Neural cell (in vitro differentiated cells): ENCODE data around the gene PARK7. TPM values are rescaled to one million over a fixed set of nuclear protein-coding genes. Genes with fewer than 3 reads are reported as not detected.

ENCODE experiments used
- H2AFZ ChIP-seq: fragments of 200-600, 300-800 bp; sonication (generic), shearing (Covaris generic); 2 replicates; pipeline ENCODE4 v1.6.0; 2014; ENCODE audit warnings: low read depth, mild to moderate bottlenecking, antibody characterized with exemption, low read length, moderate library complexity
- H3F3A ChIP-seq: fragments of 200-600 bp; shearing (Covaris generic); 2 replicates; pipeline ENCODE4 v1.6.1; 2016; ENCODE audit warnings: mild to moderate bottlenecking, moderate library complexity, mixed read lengths, antibody characterized with exemption, low read length; ENCODE audit not compliant: insufficient read depth, poor library complexity, severe bottlenecking
- H3K27ac ChIP-seq: fragments of 200-600, 300-800 bp; sonication (generic), shearing (Covaris generic); 2 replicates; pipeline ENCODE4 v1.5.1; 2014; ENCODE audit warnings: mild to moderate bottlenecking, low read length, moderate library complexity
- H3K27me3 ChIP-seq: fragments of 300-800, 200-600 bp; sonication (generic), shearing (Covaris generic); 2 replicates; pipeline ENCODE4 v1.6.0; 2014; ENCODE audit warnings: mild to moderate bottlenecking, low read depth, low read length, moderate library complexity; ENCODE audit not compliant: insufficient read depth
- H3K36me3 ChIP-seq: fragments of 300-800, 200-600 bp; sonication (generic), shearing (Covaris generic); 2 replicates; pipeline ENCODE4 v1.5.1; 2014; ENCODE audit warnings: mild to moderate bottlenecking, antibody characterized with exemption, low read length, moderate library complexity; ENCODE audit not compliant: insufficient read depth
- H3K4me2 ChIP-seq: fragments of 300-800, 200-600 bp; sonication (generic), shearing (Covaris generic); 2 replicates; pipeline ENCODE4 v1.6.0; 2014; ENCODE audit warnings: mild to moderate bottlenecking, low read length
- H3K4me3 ChIP-seq: fragments of 300-800, 200-600 bp; sonication (generic), shearing (Covaris generic); 2 replicates; pipeline ENCODE4 v1.5.1; 2014; ENCODE audit warnings: mild to moderate bottlenecking, low read length, moderate library complexity
- H3K79me2 ChIP-seq: fragments of 200-600 bp; shearing (Covaris generic); replicated peaks from 2 replicates; pipeline ENCODE4 v1.6.0; 2014; ENCODE audit warnings: mild to moderate bottlenecking, low read length, moderate library complexity; ENCODE audit not compliant: insufficient read depth
- H3K9ac ChIP-seq: fragments of 300-800, 200-600 bp; sonication (generic), shearing (Covaris generic); 2 replicates; pipeline ENCODE4 v1.6.1; 2016; ENCODE audit warnings: mild to moderate bottlenecking, low read length, mixed read lengths
- H3K9me2 ChIP-seq: fragments of 200-600 bp; shearing (Covaris generic); 2 replicates; pipeline ENCODE4 v1.6.1; 2016; ENCODE audit warnings: mild to moderate bottlenecking, low read length, mixed read lengths; ENCODE audit not compliant: insufficient read depth
- H3K9me3 ChIP-seq: fragments of 200-600, 300-800 bp; sonication (generic), shearing (Covaris generic); 2 replicates; pipeline ENCODE4 v1.6.1; 2016; ENCODE audit warnings: mild to moderate bottlenecking, mixed run types, low read length, moderate library complexity, mixed read lengths
- H4K20me1 ChIP-seq: fragments of 200-600 bp; shearing (Covaris generic); 2 replicates; pipeline ENCODE4 v1.6.1; 2016; ENCODE audit warnings: mild to moderate bottlenecking, mixed run types; ENCODE audit not compliant: insufficient read depth
- EP300 ChIP-seq: fragments of 450-650 bp; conservative IDR thresholded peaks from 2 replicates; pipeline ENCODE4 v1.6.1; 2014; ENCODE audit warnings: antibody characterized with exemption, mild to moderate bottlenecking, moderate library complexity; ENCODE audit not compliant: poor library complexity, severe bottlenecking
- EZH2 ChIP-seq: fragments of 200-600, 300-800 bp; shearing (Covaris generic), sonication (generic); IDR thresholded peaks from 2 replicates; pipeline ENCODE4 v1.6.1; 2014; ENCODE audit warnings: antibody characterized with exemption, low read length, borderline replicate concordance, mild to moderate bottlenecking; ENCODE audit not compliant: insufficient read depth, poor library complexity, severe bottlenecking
- MXI1 ChIP-seq: fragments of 450-650 bp; conservative IDR thresholded peaks from 2 replicates; pipeline ENCODE4 v1.6.1; 2014; ENCODE audit warnings: antibody characterized with exemption, mild to moderate bottlenecking; ENCODE audit not compliant: poor library complexity, severe bottlenecking
- POLR2AphosphoS5 ChIP-seq: IDR thresholded peaks from 2 replicates; pipeline ENCODE4 v1.6.1; 2012
- RAD21 ChIP-seq: fragments of 450-650 bp; conservative IDR thresholded peaks from 2 replicates; pipeline ENCODE4 v1.6.1; 2014; ENCODE audit warnings: antibody characterized with exemption, mild to moderate bottlenecking, moderate library complexity
- SMC3 ChIP-seq: fragments of 450-650 bp; conservative IDR thresholded peaks from 2 replicates; pipeline ENCODE4 v1.6.1; 2014; ENCODE audit warnings: antibody characterized with exemption, mild to moderate bottlenecking, moderate library complexity; ENCODE audit not compliant: poor library complexity
- TAF1 ChIP-seq: IDR thresholded peaks from 2 replicates; pipeline ENCODE4 v1.6.1; 2012; ENCODE audit warnings: low read depth
- polyA plus RNA-seq: library from polyadenylated mRNA; depleted of rRNA; stranded (reverse); fragments of >200 nt; gene quantifications from 2 replicates; pipeline ENCODE4 v1.2.3, GENCODE V29; 2014
- TF ChIP-seq, protein P1 (sequence below): IDR thresholded peaks from 2 replicates; pipeline ENCODE4 v1.6.1; 2012; ENCODE audit warnings: borderline replicate concordance
- TF ChIP-seq, protein P2 (sequence below): fragments of 450-650 bp; IDR thresholded peaks from 2 replicates; pipeline ENCODE4 v1.5.1; 2014; ENCODE audit warnings: antibody characterized with exemption, mild to moderate bottlenecking, moderate library complexity; ENCODE audit not compliant: poor library complexity, severe bottlenecking

PARK7 gene
- polyA plus RNA-seq, 1 donor from 2014 or later: 378 TPM

DNA sequence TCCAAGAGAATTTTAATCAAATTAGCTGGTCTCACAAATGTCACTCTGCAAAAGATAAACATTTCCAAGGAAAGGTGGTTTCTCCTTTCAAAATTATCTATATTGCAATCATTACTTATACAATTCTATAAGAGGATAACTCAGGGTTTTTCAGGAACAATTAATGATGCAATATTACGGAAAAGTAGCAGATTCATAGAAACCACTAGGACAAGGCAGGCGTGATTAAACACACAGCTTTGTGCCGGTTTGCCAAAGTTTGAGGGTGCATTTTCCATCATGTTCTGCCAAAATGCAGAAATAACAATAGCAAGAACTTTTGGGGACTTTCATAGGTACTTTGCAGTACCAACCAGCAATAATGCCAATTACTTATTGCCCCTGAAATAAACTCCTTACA lies 21.5 kb upstream of the PARK7 start:
- Histone ChIP-seq H3K79me2 (no peaks in the 10 kb centered on the region), H3F3A (no peaks in the 10 kb centered on the region), H3K36me3 (no peaks in the 10 kb centered on the region), H3K4me3 (no peak overlapping the region), H3K9me3 (no peaks in the 10 kb centered on the region), H3K9me2 (no peaks in the 10 kb centered on the region), H3K27ac (no peak overlapping the region), H3K27me3 (peaks cover 28% of the 10 kb centered on the region), H3K9ac (no peak overlapping the region), H4K20me1 (no peaks in the 10 kb centered on the region), H2AFZ (no peak overlapping the region), H3K4me2 (no peak overlapping the region)
- no peak for TF ChIP-seq MXI1
- TF ChIP-seq, protein P1, sequence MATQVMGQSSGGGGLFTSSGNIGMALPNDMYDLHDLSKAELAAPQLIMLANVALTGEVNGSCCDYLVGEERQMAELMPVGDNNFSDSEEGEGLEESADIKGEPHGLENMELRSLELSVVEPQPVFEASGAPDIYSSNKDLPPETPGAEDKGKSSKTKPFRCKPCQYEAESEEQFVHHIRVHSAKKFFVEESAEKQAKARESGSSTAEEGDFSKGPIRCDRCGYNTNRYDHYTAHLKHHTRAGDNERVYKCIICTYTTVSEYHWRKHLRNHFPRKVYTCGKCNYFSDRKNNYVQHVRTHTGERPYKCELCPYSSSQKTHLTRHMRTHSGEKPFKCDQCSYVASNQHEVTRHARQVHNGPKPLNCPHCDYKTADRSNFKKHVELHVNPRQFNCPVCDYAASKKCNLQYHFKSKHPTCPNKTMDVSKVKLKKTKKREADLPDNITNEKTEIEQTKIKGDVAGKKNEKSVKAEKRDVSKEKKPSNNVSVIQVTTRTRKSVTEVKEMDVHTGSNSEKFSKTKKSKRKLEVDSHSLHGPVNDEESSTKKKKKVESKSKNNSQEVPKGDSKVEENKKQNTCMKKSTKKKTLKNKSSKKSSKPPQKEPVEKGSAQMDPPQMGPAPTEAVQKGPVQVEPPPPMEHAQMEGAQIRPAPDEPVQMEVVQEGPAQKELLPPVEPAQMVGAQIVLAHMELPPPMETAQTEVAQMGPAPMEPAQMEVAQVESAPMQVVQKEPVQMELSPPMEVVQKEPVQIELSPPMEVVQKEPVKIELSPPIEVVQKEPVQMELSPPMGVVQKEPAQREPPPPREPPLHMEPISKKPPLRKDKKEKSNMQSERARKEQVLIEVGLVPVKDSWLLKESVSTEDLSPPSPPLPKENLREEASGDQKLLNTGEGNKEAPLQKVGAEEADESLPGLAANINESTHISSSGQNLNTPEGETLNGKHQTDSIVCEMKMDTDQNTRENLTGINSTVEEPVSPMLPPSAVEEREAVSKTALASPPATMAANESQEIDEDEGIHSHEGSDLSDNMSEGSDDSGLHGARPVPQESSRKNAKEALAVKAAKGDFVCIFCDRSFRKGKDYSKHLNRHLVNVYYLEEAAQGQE: no peak
- TF ChIP-seq RAD21: no peak
- TF ChIP-seq, protein P2, sequence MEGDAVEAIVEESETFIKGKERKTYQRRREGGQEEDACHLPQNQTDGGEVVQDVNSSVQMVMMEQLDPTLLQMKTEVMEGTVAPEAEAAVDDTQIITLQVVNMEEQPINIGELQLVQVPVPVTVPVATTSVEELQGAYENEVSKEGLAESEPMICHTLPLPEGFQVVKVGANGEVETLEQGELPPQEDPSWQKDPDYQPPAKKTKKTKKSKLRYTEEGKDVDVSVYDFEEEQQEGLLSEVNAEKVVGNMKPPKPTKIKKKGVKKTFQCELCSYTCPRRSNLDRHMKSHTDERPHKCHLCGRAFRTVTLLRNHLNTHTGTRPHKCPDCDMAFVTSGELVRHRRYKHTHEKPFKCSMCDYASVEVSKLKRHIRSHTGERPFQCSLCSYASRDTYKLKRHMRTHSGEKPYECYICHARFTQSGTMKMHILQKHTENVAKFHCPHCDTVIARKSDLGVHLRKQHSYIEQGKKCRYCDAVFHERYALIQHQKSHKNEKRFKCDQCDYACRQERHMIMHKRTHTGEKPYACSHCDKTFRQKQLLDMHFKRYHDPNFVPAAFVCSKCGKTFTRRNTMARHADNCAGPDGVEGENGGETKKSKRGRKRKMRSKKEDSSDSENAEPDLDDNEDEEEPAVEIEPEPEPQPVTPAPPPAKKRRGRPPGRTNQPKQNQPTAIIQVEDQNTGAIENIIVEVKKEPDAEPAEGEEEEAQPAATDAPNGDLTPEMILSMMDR: no peak

DNA sequence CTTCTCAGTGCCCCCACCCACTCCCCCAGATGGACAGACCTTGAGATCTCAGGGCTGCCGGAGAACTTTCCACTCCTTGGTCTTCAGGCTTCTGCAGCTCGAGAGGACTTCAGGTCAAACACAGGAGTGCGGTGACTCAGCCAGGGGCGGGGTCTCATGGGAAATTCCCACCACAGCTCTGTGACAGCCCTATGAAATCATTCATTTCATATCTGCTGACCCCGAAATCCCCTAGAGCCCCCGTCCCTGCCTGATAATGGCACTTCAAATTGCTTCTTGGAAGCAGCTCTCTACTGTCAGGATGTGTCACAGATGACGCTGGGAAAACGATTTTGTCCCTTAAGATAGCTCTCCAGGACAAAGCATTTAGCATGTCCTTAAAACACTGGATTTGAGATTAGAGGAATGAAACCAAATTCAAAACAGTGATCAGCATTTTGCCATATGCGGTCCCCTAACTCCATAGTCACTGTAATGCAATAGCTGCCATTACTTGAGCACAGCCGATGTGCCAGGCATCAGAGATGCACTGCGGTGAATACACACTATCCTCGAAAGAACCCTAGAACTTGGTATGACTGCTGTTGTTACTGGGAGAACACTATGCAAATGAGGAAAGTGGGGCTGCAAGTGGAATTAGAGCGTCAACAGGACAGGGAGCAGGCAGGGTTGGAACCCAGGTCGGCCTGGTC lies 20.6 kb upstream of the PARK7 start, which contains the start of gene TNFRSF9:
Gene TNFRSF9, minus strand, starts transcription at position 95 of the 692 bp plus-strand sequence. CDS start 845 bp downstream, outside the sequence.
- TF ChIP-seq EZH2 (no peak), MXI1 (no peak), RAD21 (no peak), TAF1 (no peak), POLR2AphosphoS5 (no peak), SMC3 (no peak), EP300 (no peak)
- TF ChIP-seq, protein P2: no peak
- TF ChIP-seq, protein P1: no peak
- no peak within 1 kb of the TSS for H3K4me3 ChIP-seq
- no peak within 1 kb of the TSS for H3K9ac ChIP-seq
- peaks cover 28% of the 10 kb centered on the region for H3K27me3 ChIP-seq
- H3K36me3 ChIP-seq: no peaks in the 10 kb centered on the region
- no peaks in the 10 kb centered on the region for H3K9me3 ChIP-seq
- no peak within 1 kb of the TSS for H3K4me2 ChIP-seq
- no peaks in the 10 kb centered on the region for H4K20me1 ChIP-seq
- H3K79me2 ChIP-seq: no peaks in the 10 kb centered on the region
- no peak within 1 kb of the TSS for H2AFZ ChIP-seq
- H3K27ac ChIP-seq: no peak within 1 kb of the TSS
- no peaks in the 10 kb centered on the region for H3K9me2 ChIP-seq
- H3F3A ChIP-seq: no peaks in the 10 kb centered on the region
